ENCODE data around the gene DSTYK. TPM values are rescaled to one million over a fixed set of nuclear protein-coding genes. Genes with fewer than 3 reads are reported as not detected.

DSTYK gene
- total RNA-seq, 5 donors from 2014 or later (not counting 1 experiment from before 2014, with no cell fraction given) = 13.8 to 15.7 (median 14.7) TPM

DNA sequence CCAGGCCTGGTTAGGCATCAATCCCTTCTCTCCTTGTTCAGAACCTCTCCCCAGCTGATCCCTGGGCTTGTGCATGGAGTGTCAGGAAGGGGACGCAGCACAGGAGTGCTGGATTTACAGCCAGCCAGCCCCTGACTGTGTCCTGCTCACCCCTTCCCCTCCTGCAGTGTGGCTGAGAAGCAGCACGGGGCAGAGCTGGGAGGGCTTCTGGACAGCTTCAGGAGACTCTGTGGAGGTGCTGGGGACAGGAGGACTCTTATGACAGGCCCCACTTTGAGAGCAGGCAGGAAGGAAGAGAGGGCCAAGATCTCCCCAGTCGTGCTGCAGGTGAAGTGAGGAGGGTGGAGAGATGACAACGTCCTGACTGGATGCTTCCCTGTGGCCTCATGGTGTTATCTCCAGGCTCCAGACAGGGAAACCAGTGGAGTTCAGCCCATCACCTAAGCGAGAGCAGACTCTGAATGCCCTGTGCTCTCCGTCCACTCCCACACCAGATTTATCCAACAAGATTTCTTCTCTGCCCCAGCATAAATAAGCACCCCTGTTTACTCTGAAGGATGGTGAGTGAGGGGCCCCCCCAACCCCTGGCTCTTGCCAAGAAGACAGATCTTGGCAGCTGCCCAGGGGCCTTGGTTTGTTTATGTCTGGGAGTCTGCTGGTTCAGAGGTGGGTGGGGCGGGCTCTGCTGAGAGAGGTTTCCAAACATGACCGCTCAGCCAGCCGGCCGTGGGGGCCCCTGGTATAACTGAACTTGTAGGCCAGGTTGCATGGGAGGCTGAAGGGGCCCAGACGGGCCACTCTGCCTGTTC lies 37.5 kb upstream of the DSTYK start:
- H3K27me3 Mint-ChIP-seq = no peaks in the 10 kb centered on the region
- H3K9me3 ChIP-seq = no peaks in the 10 kb centered on the region
- H3K27ac ChIP-seq (ENCODE audit: low read length) = no peak overlapping the region
- H3K27me3 ChIP-seq (replicated peaks in 1 of 2; ENCODE audit: control insufficient read depth in 2 of 2, extremely low read depth in 1 of 2, insufficient read depth in 2 of 2, low read length in 1 of 2) = peaks cover 0 to 4% of the 10 kb centered on the region in 2 experiments
- H3K27ac Mint-ChIP-seq = no peak overlapping the region
- no peak overlapping the region for H3K4me3 ChIP-seq (ENCODE audit: control insufficient read depth in 1 of 2, extremely low read depth in 1 of 2, low read length in 1 of 2)
- H3K9me3 Mint-ChIP-seq = no peaks in the 10 kb centered on the region
- WGBS (ENCODE audit: insufficient coverage) = 63% methylated on average over 4 of the region's 11 CpGs
- ATAC-seq (replicated peaks in 1 of 4) (no peak), DNase-seq (no peak)
- ChIA-PET CTCF (no interaction called here), POLR2A (no interaction called here)
- peaks cover 0 to 1% (median 0%) of the 10 kb centered on the region in 3 donors for H3K4me1 Mint-ChIP-seq
- no peaks in the 10 kb centered on the region for H3K4me1 ChIP-seq (ENCODE audit: control insufficient read depth in 1 of 2, extremely low read depth in 1 of 2, insufficient read depth in 2 of 2, low read length in 2 of 2)
- no peaks in the 10 kb centered on the region for H3K36me3 Mint-ChIP-seq
- H3K36me3 ChIP-seq (ENCODE audit: control insufficient read depth in 2 of 2, extremely low read depth in 1 of 2, insufficient read depth in 1 of 2, low read length in 1 of 2) = no peaks in the 10 kb centered on the region
- no peak overlapping the region for H3K4me3 Mint-ChIP-seq

DNA sequence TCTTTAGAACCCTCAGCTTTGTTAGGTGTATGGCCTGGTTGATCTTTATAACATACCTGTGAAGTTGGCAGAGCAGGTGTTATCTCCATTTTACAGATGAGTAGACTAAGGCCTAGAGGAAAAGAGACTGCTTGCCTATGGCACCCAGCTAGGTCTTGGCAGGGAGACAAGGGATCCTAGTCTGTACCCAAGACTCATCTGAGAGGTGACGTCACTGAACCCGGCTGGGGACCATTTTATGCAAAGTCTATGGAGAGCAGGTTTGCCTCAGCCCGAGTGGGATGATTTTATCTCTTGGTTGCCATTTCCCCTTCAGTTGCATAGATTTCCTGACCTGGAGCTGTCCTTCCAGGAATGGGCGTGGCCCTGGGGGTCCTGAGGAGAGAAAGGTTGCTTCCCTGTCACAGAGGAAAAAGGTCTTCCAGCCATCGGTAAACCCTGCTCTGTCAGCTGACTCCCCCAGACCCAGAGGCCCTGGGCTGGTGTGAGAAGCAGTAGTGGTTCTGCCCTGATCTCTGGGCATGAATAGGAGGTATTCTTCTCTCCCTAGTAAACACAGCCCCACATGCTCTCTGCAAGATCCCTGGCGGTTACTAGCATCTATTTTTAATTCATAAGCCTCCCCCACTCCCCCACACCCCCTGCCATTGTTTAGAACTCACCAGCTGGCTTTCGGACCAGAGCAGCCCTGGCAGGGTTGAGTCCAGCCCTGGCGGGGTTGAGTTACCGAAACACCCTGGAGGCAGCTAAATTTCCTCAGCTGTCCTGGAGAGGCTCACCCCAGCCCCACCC lies 35.8 kb upstream of the DSTYK start:
- H3K27ac Mint-ChIP-seq = no peak overlapping the region
- POLR2A ChIA-PET = no interaction called here

DNA sequence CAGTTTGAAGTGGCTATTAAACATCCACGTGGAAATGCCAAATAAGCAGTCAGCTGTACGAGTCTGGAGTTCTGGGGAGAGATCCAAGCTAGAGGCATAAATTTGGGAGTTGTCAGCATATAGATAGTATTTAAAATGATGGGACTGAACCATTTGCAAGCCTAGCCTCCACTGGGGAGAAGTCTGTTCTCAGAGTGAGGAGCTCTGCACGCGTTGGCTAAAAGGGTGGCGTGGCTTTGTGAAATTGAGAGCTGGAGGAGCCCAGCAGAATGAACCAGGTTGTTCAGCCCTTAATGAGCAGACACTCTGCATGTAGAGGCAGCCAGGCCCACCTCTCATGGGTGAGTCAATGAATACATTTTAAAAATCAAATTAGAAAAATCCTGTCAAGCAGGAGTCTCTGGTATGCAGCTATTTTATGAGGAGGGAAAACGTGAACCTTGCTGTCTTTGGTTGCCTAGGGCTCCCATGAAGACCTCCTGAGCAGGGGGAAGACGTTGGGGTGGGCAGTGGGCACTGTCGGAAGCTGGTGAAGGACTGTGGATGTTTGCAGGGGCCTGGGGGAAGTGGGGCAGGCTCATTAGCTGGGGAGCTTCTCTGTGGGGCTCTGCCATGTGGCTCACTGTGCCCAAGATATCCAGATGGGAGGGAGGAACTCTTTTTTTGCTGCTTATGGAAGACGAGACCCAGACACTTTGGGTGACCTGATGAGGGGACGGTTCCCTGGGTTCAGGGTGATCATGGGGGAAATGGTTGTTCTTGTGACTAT lies 35.0 kb upstream of the DSTYK start:
- no peaks in the 10 kb centered on the region for H3K36me3 ChIP-seq (ENCODE audit: control insufficient read depth in 2 of 2, extremely low read depth in 1 of 2, insufficient read depth in 1 of 2, low read length in 1 of 2)
- no peaks in the 10 kb centered on the region for H3K4me1 ChIP-seq (ENCODE audit: control insufficient read depth in 1 of 2, extremely low read depth in 1 of 2, insufficient read depth in 2 of 2, low read length in 2 of 2)
- H3K4me1 Mint-ChIP-seq = peaks cover 0 to 1% (median 0%) of the 10 kb centered on the region in 3 donors
- no peak for ATAC-seq (replicated peaks in 1 of 4)
- 74% methylated on average over 4 of the region's 10 CpGs for whole genome bisulfite sequencing (ENCODE audit: insufficient coverage)
- no peak overlapping the region for H3K4me3 ChIP-seq (ENCODE audit: control insufficient read depth in 1 of 2, extremely low read depth in 1 of 2, low read length in 1 of 2)
- H3K27ac ChIP-seq (ENCODE audit: low read length) = no peak overlapping the region
- no peaks in the 10 kb centered on the region for H3K27me3 Mint-ChIP-seq
- no peaks in the 10 kb centered on the region for H3K9me3 ChIP-seq
- no peaks in the 10 kb centered on the region for H3K9me3 Mint-ChIP-seq
- peaks cover 0 to 4% of the 10 kb centered on the region in 2 experiments for H3K27me3 ChIP-seq (replicated peaks in 1 of 2; ENCODE audit: control insufficient read depth in 2 of 2, extremely low read depth in 1 of 2, insufficient read depth in 2 of 2, low read length in 1 of 2)
- H3K27ac Mint-ChIP-seq = no peak overlapping the region
- DNase-seq = no peak
- POLR2A ChIA-PET = interaction anchor here in 1 of 2 donors (0.6 kb wide), 1 partner anchor 18 kb away, joined by 3 read pairs; no protein-coding TSS in a partner anchor
- peaks cover 5% of the 10 kb centered on the region for H3K36me3 Mint-ChIP-seq
- CTCF ChIA-PET = no interaction called here
- no peak overlapping the region for H3K4me3 Mint-ChIP-seq

More for the DNA sequence above, 35.8 kb upstream of the DSTYK start:
- 72% methylated on average over 7 of the region's 9 CpGs for WGBS (ENCODE audit: insufficient coverage)
- Histone ChIP-seq H3K27ac (ENCODE audit: low read length) (no peak overlapping the region), H3K4me1 (ENCODE audit: control insufficient read depth in 1 of 2, extremely low read depth in 1 of 2, insufficient read depth in 2 of 2, low read length in 2 of 2) (no peaks in the 10 kb centered on the region), H3K4me3 (ENCODE audit: control insufficient read depth in 1 of 2, extremely low read depth in 1 of 2, low read length in 1 of 2) (no peak overlapping the region), H3K36me3 (ENCODE audit: control insufficient read depth in 2 of 2, extremely low read depth in 1 of 2, insufficient read depth in 1 of 2, low read length in 1 of 2) (no peaks in the 10 kb centered on the region), H3K9me3 (no peaks in the 10 kb centered on the region), H3K27me3 (replicated peaks in 1 of 2; ENCODE audit: control insufficient read depth in 2 of 2, extremely low read depth in 1 of 2, insufficient read depth in 2 of 2, low read length in 1 of 2) (peaks cover 0 to 4% of the 10 kb centered on the region in 2 experiments)
- CTCF ChIA-PET = interaction anchor here in 1 of 2 donors (0.6 kb wide), 1 partner anchor 381 kb away, joined by 3 read pairs; no protein-coding TSS in a partner anchor
- Mint-ChIP-seq H3K4me3 (no peak overlapping the region), H3K9me3 (no peaks in the 10 kb centered on the region), H3K36me3 (peaks cover 3% of the 10 kb centered on the region), H3K27me3 (no peaks in the 10 kb centered on the region), H3K4me1 (peaks cover 0 to 1% (median 0%) of the 10 kb centered on the region in 3 donors)
- ATAC-seq (replicated peaks in 1 of 4) (no peak), DNase-seq (no peak)

DNA sequence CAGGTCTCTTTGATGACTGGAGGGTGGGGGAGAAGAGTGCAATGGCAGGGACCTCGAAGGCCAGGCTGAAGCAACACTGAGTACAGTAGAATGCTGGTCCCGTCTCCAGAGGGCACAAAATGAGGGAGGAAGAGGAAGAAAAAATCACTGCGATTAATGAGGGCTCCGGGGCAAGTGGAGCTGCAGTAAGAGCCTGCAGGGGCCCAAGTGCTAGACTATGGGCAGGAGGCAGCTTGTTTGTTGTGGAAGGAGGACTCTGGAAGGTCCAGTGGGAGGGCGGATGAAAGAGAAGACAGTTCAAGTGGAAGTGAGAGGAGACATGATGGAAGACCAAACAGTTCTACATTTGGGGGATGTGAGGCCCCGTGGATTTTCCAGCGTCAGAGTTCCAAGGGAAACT lies 33.6 kb upstream of the DSTYK start:
- no peaks in the 10 kb centered on the region for H3K36me3 ChIP-seq (ENCODE audit: control insufficient read depth in 2 of 2, extremely low read depth in 1 of 2, insufficient read depth in 1 of 2, low read length in 1 of 2)
- H3K4me1 ChIP-seq (ENCODE audit: control insufficient read depth in 1 of 2, extremely low read depth in 1 of 2, insufficient read depth in 2 of 2, low read length in 2 of 2) = no peaks in the 10 kb centered on the region
- Mint-ChIP-seq H3K4me1 (peaks cover 0 to 1% (median 0%) of the 10 kb centered on the region in 3 donors), H3K27me3 (no peaks in the 10 kb centered on the region), H3K4me3 (no peak overlapping the region), H3K9me3 (no peaks in the 10 kb centered on the region), H3K27ac (no peak overlapping the region), H3K36me3 (peaks cover 5% of the 10 kb centered on the region)
- no peak overlapping the region for H3K27ac ChIP-seq (ENCODE audit: low read length)
- no peaks in the 10 kb centered on the region for H3K9me3 ChIP-seq
- 89% methylated on average over 5 of the region's 7 CpGs for WGBS (ENCODE audit: insufficient coverage)
- H3K4me3 ChIP-seq (ENCODE audit: control insufficient read depth in 1 of 2, extremely low read depth in 1 of 2, low read length in 1 of 2) = no peak overlapping the region
- ChIA-PET CTCF (no interaction called here), POLR2A (interaction anchor here in 1 of 2 donors (0.6 kb wide), 1 partner anchor 280 kb away, joined by 5 read pairs; no protein-coding TSS in a partner anchor)
- ATAC-seq (replicated peaks in 1 of 4) = no peak
- peaks cover 0 to 4% of the 10 kb centered on the region in 2 experiments for H3K27me3 ChIP-seq (replicated peaks in 1 of 2; ENCODE audit: control insufficient read depth in 2 of 2, extremely low read depth in 1 of 2, insufficient read depth in 2 of 2, low read length in 1 of 2)
- no peak for DNase-seq

DNA sequence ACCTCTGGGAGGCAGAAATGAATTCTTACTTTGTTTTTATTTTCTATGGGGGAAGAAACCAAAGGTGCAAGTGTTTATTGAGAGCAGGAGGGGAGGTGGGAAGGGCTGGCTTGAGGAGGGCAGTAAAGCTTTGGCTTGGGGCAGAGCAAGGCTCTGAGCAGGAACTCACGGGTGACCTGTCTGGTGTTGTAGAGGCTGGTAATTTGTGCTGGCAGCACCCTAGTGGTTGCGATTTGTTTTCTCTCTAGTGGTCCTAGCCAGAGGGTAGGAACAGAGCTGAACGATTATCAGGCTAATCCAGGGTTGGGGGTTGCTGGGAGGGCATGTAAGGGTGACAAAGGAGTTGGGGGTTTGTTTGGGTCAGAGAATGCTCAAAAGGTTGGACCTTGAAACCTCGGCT lies 32.9 kb upstream of the DSTYK start:
- Mint-ChIP-seq H3K4me1 (peaks cover 0 to 1% (median 0%) of the 10 kb centered on the region in 3 donors), H3K4me3 (no peak overlapping the region), H3K9me3 (no peaks in the 10 kb centered on the region), H3K27me3 (no peaks in the 10 kb centered on the region), H3K27ac (no peak overlapping the region), H3K36me3 (peaks cover 5% of the 10 kb centered on the region)
- H3K4me3 ChIP-seq (ENCODE audit: control insufficient read depth in 1 of 2, extremely low read depth in 1 of 2, low read length in 1 of 2) = no peak overlapping the region
- no peaks in the 10 kb centered on the region for H3K4me1 ChIP-seq (ENCODE audit: control insufficient read depth in 1 of 2, extremely low read depth in 1 of 2, insufficient read depth in 2 of 2, low read length in 2 of 2)
- ChIA-PET CTCF (no interaction called here), POLR2A (no interaction called here)
- H3K36me3 ChIP-seq (ENCODE audit: control insufficient read depth in 2 of 2, extremely low read depth in 1 of 2, insufficient read depth in 1 of 2, low read length in 1 of 2) = no peaks in the 10 kb centered on the region
- H3K9me3 ChIP-seq = no peaks in the 10 kb centered on the region
- H3K27me3 ChIP-seq (replicated peaks in 1 of 2; ENCODE audit: control insufficient read depth in 2 of 2, extremely low read depth in 1 of 2, insufficient read depth in 2 of 2, low read length in 1 of 2) = peaks cover 0 to 1% of the 10 kb centered on the region in 2 experiments
- H3K27ac ChIP-seq (ENCODE audit: low read length) = no peak overlapping the region
- DNase-seq (no peak), ATAC-seq (replicated peaks in 1 of 4) (no peak)
- WGBS (ENCODE audit: insufficient coverage) = 83% methylated on average over 4 of the region's 4 CpGs
